ENCODE results near the gene ACTR1B. TPM values are rescaled to one million over a fixed set of nuclear protein-coding genes. Genes with fewer than 3 reads are reported as not detected.
"Not testable (repeated sequence)": the region's sequence is repeated elsewhere in the genome, so short reads cannot be mapped to it uniquely, and the experiment has no call there.

ACTR1B gene
- total and polyA plus RNA-seq, 2 experiments from 2014 or later, result 27.2 to 42.5 TPM

DNA sequence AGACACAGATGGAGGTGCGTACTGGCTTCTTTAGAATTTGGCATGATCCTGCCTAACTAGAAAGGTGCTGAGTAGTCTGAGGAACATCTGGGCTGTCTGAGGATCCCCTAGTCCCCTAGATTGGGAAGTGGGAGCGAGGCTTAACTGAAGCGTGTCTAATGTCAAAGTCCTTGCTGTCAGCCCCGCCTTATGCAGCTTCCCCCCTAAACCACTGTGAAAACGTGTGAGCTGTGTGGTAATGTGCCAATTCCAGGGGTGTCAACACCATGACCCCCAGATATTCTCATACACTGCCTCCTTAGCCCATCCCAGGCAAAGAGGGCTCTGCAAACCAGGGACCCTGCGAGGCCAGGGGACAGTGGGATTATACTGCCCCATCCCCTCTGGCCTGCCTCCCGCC lies 51.9 kb downstream of the ACTR1B start:
- not testable (repeated sequence) for H3K4me3 ChIP-seq; H3K4me2 ChIP-seq; H3K36me3 ChIP-seq (ENCODE audit: insufficient read depth); H3K27ac ChIP-seq (ENCODE audit: low read depth); H3K4me3 Mint-ChIP-seq; H4K20me1 ChIP-seq (replicated peaks; ENCODE audit: insufficient read depth); H3K9me2 ChIP-seq (ENCODE audit: insufficient read depth); H3K27me3 Mint-ChIP-seq (ENCODE audit: insufficient read depth, low read depth, poor library complexity); H3K9me3 Mint-ChIP-seq; H2AFZ ChIP-seq; H3K79me2 ChIP-seq (replicated peaks; ENCODE audit: insufficient read depth); H3F3A ChIP-seq (replicated peaks; ENCODE audit: low read depth); DNase-seq (ENCODE audit: low spot score); H3K27me3 ChIP-seq (ENCODE audit: insufficient read depth); H3K27ac Mint-ChIP-seq; H3K4me1 ChIP-seq (ENCODE audit: insufficient read depth); H3K4me1 Mint-ChIP-seq; H3K36me3 Mint-ChIP-seq (ENCODE audit: low read depth); ATAC-seq

DNA sequence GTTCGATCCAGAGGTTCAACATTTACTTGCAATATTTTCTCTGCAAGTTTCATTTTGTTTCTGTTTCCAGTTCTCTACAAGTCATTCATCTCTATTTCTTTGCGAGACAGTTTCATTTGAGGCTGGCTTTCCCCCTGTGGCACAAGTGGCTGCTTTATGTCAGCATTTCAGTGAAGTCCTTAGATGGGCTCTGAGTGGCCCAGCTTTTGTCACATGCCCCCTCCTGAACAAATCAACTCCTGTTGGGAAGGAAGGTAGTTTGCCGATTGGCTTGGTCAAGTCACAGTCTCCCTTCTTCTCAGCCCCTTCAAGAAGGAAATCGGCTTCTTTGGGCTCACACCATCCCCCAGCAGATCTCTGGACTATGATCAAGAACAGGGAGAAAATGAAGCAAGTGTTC lies 55.1 kb downstream of the ACTR1B start:
- H3K9me2 ChIP-seq (ENCODE audit: insufficient read depth); H3K27ac Mint-ChIP-seq: not testable (repeated sequence)

More for the DNA sequence above, 55.1 kb downstream of the ACTR1B start:
- H3K36me3 ChIP-seq (ENCODE audit: insufficient read depth); H3K27me3 Mint-ChIP-seq (ENCODE audit: insufficient read depth, low read depth, poor library complexity); H3K4me2 ChIP-seq; H3K4me3 Mint-ChIP-seq; H3K79me2 ChIP-seq (replicated peaks; ENCODE audit: insufficient read depth); ATAC-seq; H3K27me3 ChIP-seq (ENCODE audit: insufficient read depth); H4K20me1 ChIP-seq (replicated peaks; ENCODE audit: insufficient read depth); H3K36me3 Mint-ChIP-seq (ENCODE audit: low read depth); H2AFZ ChIP-seq; H3F3A ChIP-seq (replicated peaks; ENCODE audit: low read depth); H3K27ac ChIP-seq (ENCODE audit: low read depth); H3K4me1 Mint-ChIP-seq; H3K4me1 ChIP-seq (ENCODE audit: insufficient read depth); H3K4me3 ChIP-seq; DNase-seq (ENCODE audit: low spot score); H3K9me3 Mint-ChIP-seq: not testable (repeated sequence)

Small RNA genes lying within 50 kb of the gene (small RNA-seq; reads per million reads assigned to genes)
- gene RNU4-8P (ENCODE audit: low replicate concordance), result 0.37 reads per million, percentile 22 among the genes with 10 or more reads in this experiment

Other genes with a start within 250 kb of the ACTR1B start
- 13.9 and 15.7 TPM in 2 replicates for gene ANKRD36B, start 74.2 kb downstream of the ACTR1B start, total RNA-seq (2014; rRNA removed; shearing (Covaris generic))
- 9.4 and 14.5 TPM in 2 replicates for gene ANKRD36B, start 74.2 kb downstream of the ACTR1B start, polyA plus RNA-seq (2016; fragmentation: Nextera tagmentation; extraction: Ambion mirVana)
- gene COX5B, start 18.0 kb downstream of the ACTR1B start, total RNA-seq (2014; rRNA removed; shearing (Covaris generic)), result 260 and 305 TPM in 2 replicates
- 666 and 733 TPM in 2 replicates for gene COX5B, start 18.0 kb downstream of the ACTR1B start, polyA plus RNA-seq (2016; fragmentation: Nextera tagmentation; extraction: Ambion mirVana)
- gene C2orf92, start 5.7 kb upstream of the ACTR1B start, total RNA-seq (2014; rRNA removed; shearing (Covaris generic)), result 2.6 and 2.9 TPM in 2 replicates
- 1.7 and 2.6 TPM in 2 replicates for gene C2orf92, start 5.7 kb upstream of the ACTR1B start, polyA plus RNA-seq (2016; fragmentation: Nextera tagmentation; extraction: Ambion mirVana)
- gene ZAP70, start 49.5 kb upstream of the ACTR1B start, total RNA-seq (2014; rRNA removed; shearing (Covaris generic)), result 0.12 and 0.42 TPM in 2 replicates
- gene ZAP70, start 49.5 kb upstream of the ACTR1B start, polyA plus RNA-seq (2016; fragmentation: Nextera tagmentation; extraction: Ambion mirVana), result not detected in 2 replicates

Data from GM23338 (cell line).